CD4-positive, alpha-beta T cell (primary cell): ENCODE measurements around the gene C19orf67. TPM values are rescaled to one million over a fixed set of nuclear protein-coding genes. Genes with fewer than 3 reads are reported as not detected.
"Not testable (repeated sequence)": the region's sequence is repeated elsewhere in the genome, so short reads cannot be mapped to it uniquely, and the experiment has no call there.

ENCODE experiments used
- ATAC-seq: fragments of 200-7000 bp; cut with Tn5 transposase; one replicate; pipeline ENCODE4 v1.10.0; 2022; ENCODE audit warnings: mild to moderate bottlenecking; ENCODE audit not compliant: poor library complexity
- CTCF ChIA-PET: fragments of 350-600 bp; sonication (Branson Sonifier 250); formaldehyde crosslinking; loops from one replicate; lab custom pipeline; 2021; ENCODE audit warnings: antibody characterized with exemption, inconsistent platforms; lab: Charles Lee
- POLR2A ChIA-PET: fragments of 350-600 bp; sonication (Branson Sonifier 250); formaldehyde crosslinking; loops from one replicate; lab custom pipeline; 2021; ENCODE audit warnings: antibody characterized with exemption, inconsistent platforms; lab: Charles Lee
- DNase-seq, 14 experiments: peaks; one replicate each; pipeline ENCODE4 v3.0.0-alpha.2; 2013 to 2020; ENCODE audit warnings: mixed read lengths in 2 of 14
- H3K27ac ChIP-seq, 2 donors: one replicate each; pipeline versions ENCODE4 v1.5.1 to v1.7.0; 2013; ENCODE audit warnings: low read length in 2 of 2, low read depth in 1 of 2, mild to moderate bottlenecking in 1 of 2
- H3K27me3 ChIP-seq, 2 experiments: 1 replicate in 1 of 2; 2 replicates in 1 of 2; pipeline versions ENCODE4 v1.6.1 to v1.7.0; 2013; ENCODE audit warnings: low read length in 2 of 2, control low read depth in 1 of 2, mild to moderate bottlenecking in 1 of 2, moderate library complexity in 1 of 2; ENCODE audit not compliant: insufficient read depth in 2 of 2, control insufficient read depth in 1 of 2
- H3K36me3 ChIP-seq: one replicate; pipeline ENCODE4 v1.6.1; 2013; ENCODE audit warnings: low read length, control low read depth; ENCODE audit not compliant: insufficient read depth
- H3K4me1 ChIP-seq: one replicate; pipeline ENCODE4 v1.6.1; 2013; ENCODE audit warnings: low read length, control low read depth; ENCODE audit not compliant: insufficient read depth
- H3K4me3 ChIP-seq: one replicate; pipeline ENCODE4 v1.5.1; 2013; ENCODE audit warnings: mild to moderate bottlenecking, low read length, moderate library complexity
- H3K9me3 ChIP-seq, 2 experiments: 1 replicate in 1 of 2; 2 replicates in 1 of 2; pipeline versions ENCODE4 v1.6.1 to v1.7.0; 2013; ENCODE audit warnings: low read length in 2 of 2, mild to moderate bottlenecking in 2 of 2, control low read depth in 1 of 2, moderate library complexity in 1 of 2; ENCODE audit not compliant: control insufficient read depth in 1 of 2, insufficient read depth in 1 of 2
- H3K27ac Mint-ChIP-seq: one replicate; pipeline ENCODE4 v1.8.0; 2020; ENCODE audit warnings: mixed read lengths
- H3K27me3 Mint-ChIP-seq: one replicate; pipeline ENCODE4 v1.8.0; 2021; ENCODE audit warnings: mixed read lengths
- H3K36me3 Mint-ChIP-seq: one replicate; pipeline ENCODE4 v1.8.0; 2021; ENCODE audit warnings: low read depth, mixed read lengths
- H3K4me1 Mint-ChIP-seq: one replicate; pipeline ENCODE4 v1.8.0; 2021; ENCODE audit warnings: low read depth, mixed read lengths
- H3K4me3 Mint-ChIP-seq: one replicate; pipeline ENCODE4 v1.8.0; 2020; ENCODE audit warnings: mild to moderate bottlenecking, mixed read lengths
- H3K9me3 Mint-ChIP-seq: one replicate; pipeline ENCODE4 v1.8.0; 2020; ENCODE audit warnings: mixed read lengths
- intact Hi-C, 2 experiments: fragments of 100-400 bp; cut with DNase I in 1 of 2; cut with micrococcal nuclease in 1 of 2; formaldehyde crosslinking; loops; one replicate each; pipeline versions ENCODE4 v1.15.1 to v1.9.0; 2023 to 2025; cut with DNase I, micrococcal nuclease
- total RNA-seq, 174 experiments: library from RNA in 2 of 174; stranded (reverse) in 2 of 174; gene quantifications; one replicate each; pipeline ENCODE4 v1.2.3 and lab custom pipeline; 2021 to 2026
- TF ChIP-seq, protein P1 (sequence below): fragments of 200-600 bp; IDR thresholded peaks from one replicate; pipeline ENCODE4 v1.8.0; 2022; ENCODE audit warnings: antibody characterized with exemption, mild to moderate bottlenecking

Gene C19orf67
- total RNA-seq, 2 experiments from 2014 or later, result not detected

DNA sequence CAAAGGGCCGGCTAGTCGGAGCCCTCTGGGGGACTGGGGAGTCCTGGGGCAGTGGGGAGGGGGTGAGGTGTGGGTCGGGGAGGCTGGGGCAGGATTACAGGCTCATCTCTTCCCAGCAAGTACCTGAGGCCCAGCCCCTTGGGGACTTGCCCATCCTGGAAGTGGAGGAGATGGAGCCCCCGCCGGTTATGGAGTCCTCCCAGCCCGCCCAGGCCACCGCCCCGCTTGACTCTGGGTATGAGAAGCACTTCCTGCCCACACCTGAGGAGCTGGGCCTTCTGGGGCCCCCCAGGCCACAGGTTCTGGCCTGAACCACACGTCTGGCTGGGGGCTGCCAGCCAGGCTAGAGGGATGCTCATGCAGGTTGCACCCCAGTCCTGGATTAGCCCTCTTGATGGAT, 33.6 kb downstream of the C19orf67 start:
- Histone ChIP-seq H3K27me3 (no peaks in the 10 kb centered on the region), H3K4me3 (no peak overlapping the region), H3K36me3 (peaks cover 49% of the 10 kb centered on the region), H3K27ac (no peak overlapping the region), H3K9me3 (peaks cover 0 to 14% of the 10 kb centered on the region in 2 experiments), H3K4me1 (peaks cover 8% of the 10 kb centered on the region)
- intact Hi-C loops, result no loop called here
- Mint-ChIP-seq H3K4me3 (no peak overlapping the region), H3K27me3 (no peaks in the 10 kb centered on the region), H3K4me1 (peaks cover 16% of the 10 kb centered on the region), H3K9me3 (no peaks in the 10 kb centered on the region), H3K36me3 (peaks cover 63% of the 10 kb centered on the region), H3K27ac (peak overlapping the region; percentile 27)
- DNase-seq (no peak), ATAC-seq (no peak)
- CTCF ChIA-PET, result interaction anchor here (1.4 kb wide), 1 partner anchor 28 kb away, joined by 3 read pairs; no protein-coding TSS in a partner anchor
- TF ChIP-seq, protein P1, sequence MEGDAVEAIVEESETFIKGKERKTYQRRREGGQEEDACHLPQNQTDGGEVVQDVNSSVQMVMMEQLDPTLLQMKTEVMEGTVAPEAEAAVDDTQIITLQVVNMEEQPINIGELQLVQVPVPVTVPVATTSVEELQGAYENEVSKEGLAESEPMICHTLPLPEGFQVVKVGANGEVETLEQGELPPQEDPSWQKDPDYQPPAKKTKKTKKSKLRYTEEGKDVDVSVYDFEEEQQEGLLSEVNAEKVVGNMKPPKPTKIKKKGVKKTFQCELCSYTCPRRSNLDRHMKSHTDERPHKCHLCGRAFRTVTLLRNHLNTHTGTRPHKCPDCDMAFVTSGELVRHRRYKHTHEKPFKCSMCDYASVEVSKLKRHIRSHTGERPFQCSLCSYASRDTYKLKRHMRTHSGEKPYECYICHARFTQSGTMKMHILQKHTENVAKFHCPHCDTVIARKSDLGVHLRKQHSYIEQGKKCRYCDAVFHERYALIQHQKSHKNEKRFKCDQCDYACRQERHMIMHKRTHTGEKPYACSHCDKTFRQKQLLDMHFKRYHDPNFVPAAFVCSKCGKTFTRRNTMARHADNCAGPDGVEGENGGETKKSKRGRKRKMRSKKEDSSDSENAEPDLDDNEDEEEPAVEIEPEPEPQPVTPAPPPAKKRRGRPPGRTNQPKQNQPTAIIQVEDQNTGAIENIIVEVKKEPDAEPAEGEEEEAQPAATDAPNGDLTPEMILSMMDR, result no peak
- POLR2A ChIA-PET, result interaction anchor here (1.2 kb wide), 1 partner anchor 85 kb away, joined by 4 read pairs; the partner anchor contains the start of gene ASF1B

DNA sequence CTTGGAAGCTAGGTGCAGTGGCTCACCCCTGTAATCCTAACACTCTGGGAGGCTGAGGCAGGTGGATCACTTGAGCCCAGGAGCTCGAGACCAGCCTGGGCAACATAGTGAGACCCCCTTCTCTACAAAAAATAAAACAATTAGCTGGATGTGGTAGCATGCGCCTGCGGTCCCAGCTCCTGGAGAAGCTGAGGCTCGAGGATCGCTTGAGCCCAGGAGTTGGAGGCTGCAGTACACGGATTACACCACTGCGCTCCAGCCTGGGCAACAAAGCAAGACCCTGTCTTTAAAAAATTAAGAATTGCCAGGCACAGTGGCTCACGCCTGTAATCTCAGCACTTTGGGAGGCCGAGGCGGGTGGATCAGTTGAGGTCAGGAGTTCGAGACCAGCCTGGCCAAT, 34.6 kb downstream of the C19orf67 start:
- H3K27me3 Mint-ChIP-seq, ATAC-seq, H3K27me3 ChIP-seq, H3K27ac ChIP-seq, H3K4me3 ChIP-seq, intact Hi-C loops, DNase-seq, H3K9me3 Mint-ChIP-seq, H3K4me3 Mint-ChIP-seq, H3K27ac Mint-ChIP-seq, H3K4me1 ChIP-seq, POLR2A ChIA-PET: not testable (repeated sequence)
- Mint-ChIP-seq H3K36me3 (peaks cover 73% of the 10 kb centered on the region), H3K4me1 (peaks cover 16% of the 10 kb centered on the region)
- CTCF ChIA-PET, result interaction anchor here (3.3 kb wide), 1 partner anchor 8 kb away, joined by 17 read pairs; no protein-coding TSS in a partner anchor
- H3K9me3 ChIP-seq, result peaks cover 0 to 14% of the 10 kb centered on the region in 2 experiments
- peaks cover 58% of the 10 kb centered on the region for H3K36me3 ChIP-seq

DNA sequence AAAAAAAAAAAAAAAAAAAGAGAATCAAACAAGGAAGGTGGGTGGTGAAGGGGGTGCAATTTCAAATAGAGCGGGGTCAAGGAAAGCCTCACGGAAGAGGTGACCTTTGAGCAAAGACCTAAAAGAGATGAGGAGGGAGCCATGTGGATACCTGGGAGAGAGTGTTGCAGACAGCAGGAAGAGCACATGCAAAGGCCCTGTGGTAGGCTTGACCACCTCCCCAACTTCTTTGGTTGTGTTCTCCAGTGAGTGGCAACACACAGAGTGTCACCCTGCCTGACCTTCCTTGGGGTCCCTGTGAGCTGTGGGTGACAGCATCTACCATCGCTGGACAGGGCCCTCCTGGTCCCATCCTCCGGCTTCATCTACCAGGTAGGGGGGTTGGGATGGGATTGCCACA, 35.1 kb downstream of the C19orf67 start:
- H3K36me3 Mint-ChIP-seq, result peaks cover 78% of the 10 kb centered on the region
- peaks cover 0 to 14% of the 10 kb centered on the region in 2 experiments for H3K9me3 ChIP-seq
- H3K27ac ChIP-seq, result no peak overlapping the region
- H3K4me3 Mint-ChIP-seq, result no peak overlapping the region
- no peaks in the 10 kb centered on the region for H3K27me3 ChIP-seq
- H3K4me3 ChIP-seq, result no peak overlapping the region
- ChIA-PET CTCF (interaction anchor here (3.3 kb wide), 1 partner anchor 9 kb away, joined by 17 read pairs; no protein-coding TSS in a partner anchor), POLR2A (no interaction called here)
- TF ChIP-seq, protein P1, result no peak
- H3K4me1 Mint-ChIP-seq, result peaks cover 15% of the 10 kb centered on the region
- H3K9me3 Mint-ChIP-seq, result no peaks in the 10 kb centered on the region
- no peak for DNase-seq
- peaks cover 8% of the 10 kb centered on the region for H3K4me1 ChIP-seq
- intact Hi-C loops, result no loop called here
- ATAC-seq, result no peak
- no peak overlapping the region for H3K27ac Mint-ChIP-seq
- H3K27me3 Mint-ChIP-seq, result no peaks in the 10 kb centered on the region
- H3K36me3 ChIP-seq, result peaks cover 62% of the 10 kb centered on the region
